ENCODE measurements around the gene MBNL2.

Gene MBNL2

GRCh38 chr13:97433727-97434396 lies 211.7 kb downstream of the MBNL2 start, which contains the start of gene RAP2A:
TSS of gene RAP2A (plus strand) at chr13:97434169. CDS start at chr13:97434471, 302 bp downstream.
- no peak for TF ChIP-seq FOXM1 (IDR thresholded peaks at IDR 0.05; ENCODE audit: borderline replicate concordance, low read depth)
- peak; percentile 5; the same call in 1 of the 2 replicates for TF ChIP-seq RAD21 (IDR thresholded peaks at IDR 0.05; ENCODE audit: low read depth)
- 0 out of 2 replicates have a peak, but pooled peaks have one; percentile 11 for TF ChIP-seq TAF1 (IDR thresholded peaks at IDR 0.05; ENCODE audit: low read depth)
- no peak for TF ChIP-seq MAX (IDR thresholded peaks at IDR 0.05)

- TF ChIP-seq USF1 (IDR thresholded peaks at IDR 0.05) (no peak), FOXM1 (IDR thresholded peaks at IDR 0.05; ENCODE audit: borderline replicate concordance, low read depth) (no peak), CEBPB (IDR thresholded peaks at IDR 0.05) (no peak), ZBTB7A (IDR thresholded peaks at IDR 0.05; ENCODE audit: low read depth) (peak; percentile 36)
Measured at GRCh38 chr13:97434397-97435201, 212.5 kb downstream of the MBNL2 start.

- TF ChIP-seq EGR1 (IDR thresholded peaks at IDR 0.05) (no peak), USF1 (IDR thresholded peaks at IDR 0.05) (no peak), CEBPB (IDR thresholded peaks at IDR 0.05) (no peak), CREB1 (IDR thresholded peaks at IDR 0.05; ENCODE audit: low read depth) (no peak), RAD21 (IDR thresholded peaks at IDR 0.05; ENCODE audit: low read depth) (no peak), NFIC (IDR thresholded peaks at IDR 0.05) (no peak), MAX (IDR thresholded peaks at IDR 0.05) (no peak)
Measured at GRCh38 chr13:97435323-97435722, 213.2 kb downstream of the MBNL2 start.

GRCh38 chr13:97435794-97436193 lies 213.7 kb downstream of the MBNL2 start:
- TF ChIP-seq TAF1 (IDR thresholded peaks at IDR 0.05; ENCODE audit: low read depth) (no peak), MAX (IDR thresholded peaks at IDR 0.05) (no peak), TEAD4 (IDR thresholded peaks at IDR 0.05) (no peak)

GRCh38 chr13:97436845-97437244 lies 214.7 kb downstream of the MBNL2 start:
- TF ChIP-seq USF1 (IDR thresholded peaks at IDR 0.05) = no peak
- TF ChIP-seq YY1 (IDR thresholded peaks at IDR 0.05; ENCODE audit: low read depth) = no peak
- TF ChIP-seq EGR1 (IDR thresholded peaks at IDR 0.05) = no peak

- no peak for TF ChIP-seq ZBTB7A (IDR thresholded peaks at IDR 0.05; ENCODE audit: low read depth)
- no peak for TF ChIP-seq TCF12 (IDR thresholded peaks at IDR 0.05; ENCODE audit: low read depth)
- TF ChIP-seq NFIC (IDR thresholded peaks at IDR 0.05) = no peak
Measured at GRCh38 chr13:97437729-97438128, 215.6 kb downstream of the MBNL2 start.

GRCh38 chr13:97438856-97439595 lies 216.9 kb downstream of the MBNL2 start:
- TF ChIP-seq USF1 (IDR thresholded peaks at IDR 0.05) = no peak
- no peak for TF ChIP-seq ZBTB7A (IDR thresholded peaks at IDR 0.05; ENCODE audit: low read depth)
- TF ChIP-seq FOXM1 (IDR thresholded peaks at IDR 0.05; ENCODE audit: borderline replicate concordance, low read depth) = no peak
- no peak for TF ChIP-seq CEBPB (IDR thresholded peaks at IDR 0.05)

GRCh38 chr13:97440598-97441170 lies 218.6 kb downstream of the MBNL2 start:
- TF ChIP-seq RAD21 (IDR thresholded peaks at IDR 0.05; ENCODE audit: low read depth) (no peak), TAF1 (IDR thresholded peaks at IDR 0.05; ENCODE audit: low read depth) (no peak), EGR1 (IDR thresholded peaks at IDR 0.05) (no peak), EP300 (IDR thresholded peaks at IDR 0.05; ENCODE audit: borderline replicate concordance) (no peak), ZBTB7A (IDR thresholded peaks at IDR 0.05; ENCODE audit: low read depth) (no peak), CEBPB (IDR thresholded peaks at IDR 0.05) (no peak), TCF12 (IDR thresholded peaks at IDR 0.05; ENCODE audit: low read depth) (no peak), TEAD4 (IDR thresholded peaks at IDR 0.05) (no peak)
